NCI-H524 treated with DMSO at 0.1 percent for 48 hours (cell line): ENCODE results near the gene ZNRF1.
A peak's percentile ranks its signal among the peaks of the same experiment; 100 is the strongest.
"Not testable (repeated sequence)": the region's sequence is repeated elsewhere in the genome, so short reads cannot be mapped to it uniquely, and the experiment has no call there.

Source experiments
- DNase-seq: peaks from one replicate; lab custom pipeline; 2025; lab: John Stamatoyannopoulos, UW

Gene ZNRF1

DNA sequence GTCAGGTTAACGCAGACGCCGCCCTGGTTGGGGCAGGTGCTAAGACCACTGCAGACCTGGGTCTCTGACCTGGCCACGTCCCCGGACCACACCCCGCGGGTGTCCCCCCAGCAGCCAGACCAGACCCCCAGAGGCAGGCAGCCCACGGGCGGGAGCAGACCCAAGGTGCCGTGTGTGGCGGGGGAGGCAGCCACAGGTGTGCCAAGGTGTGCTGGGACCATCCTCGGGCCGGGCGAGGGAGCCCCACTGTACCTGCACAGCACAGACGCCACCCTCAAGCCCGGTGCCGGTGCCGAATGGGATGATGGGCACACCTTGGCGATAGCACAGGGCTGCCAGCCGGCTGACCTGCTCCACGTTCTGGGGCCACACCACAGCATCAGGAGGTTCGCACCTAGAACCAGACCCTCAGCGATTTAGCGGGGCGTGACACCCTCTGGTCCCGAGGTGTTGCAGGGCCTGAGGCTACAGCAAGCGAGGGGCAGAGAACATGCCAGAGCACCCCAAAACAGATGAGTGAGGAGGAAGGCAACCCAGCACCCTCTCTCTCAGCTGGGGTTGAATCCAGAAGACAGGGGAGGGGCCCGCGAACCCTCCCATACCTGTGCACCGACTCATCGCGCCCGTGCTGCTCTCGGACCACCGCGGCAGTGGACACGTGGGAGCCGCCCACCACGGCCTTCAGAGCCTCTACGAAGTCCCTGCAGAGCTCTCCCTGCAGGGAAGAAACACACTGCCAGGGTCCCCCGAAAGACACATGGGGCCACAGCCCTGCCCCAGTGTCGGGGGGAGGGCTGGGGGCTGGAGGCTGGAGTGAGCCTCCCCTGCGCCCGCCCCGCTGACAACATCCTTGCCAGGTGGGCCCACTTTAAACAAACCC lies 116.4 kb downstream of the ZNRF1 start:
- DNase-seq = no peak

DNA sequence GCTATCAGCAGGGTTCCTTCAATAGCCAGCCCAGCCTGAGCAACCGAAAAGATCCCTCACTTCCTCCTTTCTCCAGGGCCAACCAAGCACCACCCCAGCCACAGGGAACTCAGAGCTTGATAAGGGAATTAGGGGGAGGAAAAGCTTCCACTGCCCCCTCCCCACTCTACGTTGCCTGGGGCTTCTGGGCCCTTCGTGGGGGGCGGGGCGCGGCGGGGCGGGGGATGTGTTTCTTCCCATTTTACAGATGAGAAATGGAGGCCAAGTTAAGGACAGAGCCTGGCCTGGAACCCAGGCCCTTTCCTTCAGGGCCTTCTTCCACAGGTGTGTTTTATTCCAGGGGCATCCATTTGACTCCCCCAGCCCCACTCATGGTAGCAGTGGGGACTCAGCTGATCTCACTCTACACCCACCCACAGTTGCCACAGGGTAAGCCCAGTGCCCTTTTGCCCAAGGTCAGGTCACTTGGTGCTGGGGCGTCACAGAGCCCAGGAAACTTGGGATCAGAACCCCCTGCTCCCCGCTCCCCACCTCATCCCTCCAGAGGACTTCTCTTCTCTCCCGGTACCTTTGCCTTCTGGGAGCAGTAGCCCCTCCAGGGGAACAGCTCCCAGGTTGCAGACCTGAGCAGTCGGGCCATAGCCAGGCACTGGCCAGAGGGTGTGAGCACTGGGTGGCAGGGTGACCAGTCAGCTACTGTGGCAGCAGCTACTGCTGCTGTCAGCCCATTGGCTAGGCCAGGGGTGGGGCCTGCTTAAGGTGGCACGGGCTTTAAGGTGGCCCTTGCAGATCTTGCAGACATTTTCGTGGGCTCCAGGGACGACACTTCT lies 117.5 kb downstream of the ZNRF1 start, which contains the start of gene LDHD:
Gene LDHD (minus strand): TSS at position 700 of the 830 bp plus-strand sequence. CDS start 60 bp downstream, at position 640.
- DNase-seq = no peak

GRCh38 chr16:75116911-75117245 lies 118.1 kb downstream of the ZNRF1 start:
- DNase-seq = no peak

DNA sequence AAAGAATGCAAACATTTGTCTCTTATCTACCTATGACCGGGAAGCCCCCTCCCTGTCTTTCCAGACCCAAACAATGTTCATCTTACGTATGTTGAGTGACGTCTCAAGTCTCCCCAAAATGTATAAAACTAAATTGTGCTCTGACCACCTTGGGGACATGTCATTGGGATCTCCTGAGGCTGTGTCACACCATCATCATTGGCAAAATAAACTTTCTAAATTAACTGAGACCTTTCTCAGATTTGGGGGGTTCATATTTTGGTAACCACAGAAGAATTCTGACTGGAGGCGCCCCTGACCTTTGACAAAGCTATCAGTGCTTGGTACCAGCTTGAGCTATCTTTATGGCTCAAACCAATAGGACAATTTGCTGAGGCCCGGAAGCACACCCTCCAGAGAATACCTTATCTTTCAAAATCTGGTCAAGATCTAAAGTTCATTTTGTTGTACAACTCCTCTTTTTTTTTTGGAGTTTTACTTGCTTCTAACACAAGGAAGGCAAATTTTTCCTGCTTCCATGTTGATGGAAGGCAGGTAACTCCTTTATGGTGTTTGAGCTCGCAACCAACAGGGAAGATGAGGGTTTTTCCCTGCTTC lies 120.2 kb downstream of the ZNRF1 start:
- no peak for DNase-seq

- DNase-seq = no peak
These were observed 121.4 kb downstream of the ZNRF1 start for GRCh38 chr16:75120253-75120652.

DNA sequence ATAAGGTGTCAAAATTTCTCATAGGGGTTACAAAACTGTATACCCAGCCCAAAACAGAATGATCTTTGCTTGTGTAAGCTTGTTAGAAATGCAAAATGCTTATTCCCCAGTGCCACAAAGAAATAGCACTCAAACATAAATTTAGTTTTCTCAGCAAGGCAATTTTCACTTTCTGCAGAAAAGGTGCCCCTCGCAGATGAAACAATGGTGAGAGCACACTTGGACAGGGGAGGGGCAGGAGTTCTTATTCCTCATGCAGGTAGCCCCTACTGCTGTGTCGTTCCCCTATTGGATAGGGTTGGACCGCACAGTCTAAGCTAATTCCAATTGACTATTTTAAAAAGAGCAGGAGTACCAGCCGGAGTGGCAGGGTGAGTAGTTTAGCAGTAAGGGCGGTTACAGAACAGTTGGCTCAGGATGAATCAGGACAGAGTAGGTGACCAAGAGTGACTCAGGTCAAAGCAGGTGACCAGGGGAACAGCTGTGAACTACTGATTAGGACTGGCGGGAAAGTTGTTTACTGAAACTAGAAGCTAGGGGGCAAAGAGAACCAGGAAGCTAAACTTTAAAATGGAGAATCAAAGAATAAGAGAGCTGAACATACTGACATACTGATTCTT lies 123.2 kb downstream of the ZNRF1 start:
- DNase-seq = no peak

DNA sequence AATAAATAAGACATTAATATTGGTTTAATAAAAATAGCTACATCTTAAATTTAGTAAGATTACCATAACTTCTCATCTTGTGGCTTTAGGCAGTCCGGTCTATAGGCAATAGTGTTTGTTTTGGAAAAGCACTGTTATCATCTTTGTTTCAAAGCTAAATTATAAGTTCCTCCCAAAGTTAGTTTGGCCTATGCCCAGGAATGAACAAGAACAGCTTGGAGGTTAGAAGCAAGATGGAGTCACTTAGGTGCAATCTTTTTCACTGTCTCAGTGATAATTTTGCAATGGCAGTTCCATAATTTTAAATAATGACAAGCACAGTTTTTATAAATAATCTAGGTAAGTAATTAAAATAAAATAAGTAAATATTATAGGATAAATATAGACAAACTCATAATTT lies 123.8 kb downstream of the ZNRF1 start:
- no peak for DNase-seq

DNA sequence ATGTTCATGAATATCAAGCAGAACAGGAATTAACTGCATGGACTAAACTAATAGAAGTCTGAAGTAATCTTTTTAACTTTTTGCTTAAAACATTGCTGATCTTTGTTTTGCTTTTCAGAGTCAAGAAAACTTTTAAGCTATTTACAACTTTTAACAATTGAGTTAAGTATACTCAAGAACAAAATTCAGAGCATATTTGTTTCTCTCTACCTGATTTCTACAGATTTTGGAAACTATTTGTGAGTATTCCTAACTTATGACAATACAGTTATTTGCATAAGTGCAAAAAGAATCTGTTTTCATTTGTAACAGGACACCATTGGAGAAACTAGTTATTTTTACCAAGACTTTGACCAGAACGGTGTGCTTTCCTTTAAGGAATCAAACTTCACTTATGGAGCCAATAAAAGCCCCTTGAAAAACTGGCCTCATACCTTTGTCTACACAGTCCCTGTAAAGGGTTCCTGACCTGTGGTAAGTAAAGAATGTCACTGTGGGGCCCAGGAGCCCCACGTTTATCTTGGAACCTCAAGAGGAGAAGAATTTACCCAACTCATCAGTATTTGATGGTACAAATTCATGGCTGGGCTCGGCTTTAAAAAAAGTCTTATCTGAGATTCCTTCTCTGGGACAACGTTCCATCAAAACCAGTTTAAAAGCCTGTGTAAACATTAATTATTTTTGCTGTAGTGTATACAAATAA lies 129.0 kb downstream of the ZNRF1 start:
- DNase-seq = no peak

DNA sequence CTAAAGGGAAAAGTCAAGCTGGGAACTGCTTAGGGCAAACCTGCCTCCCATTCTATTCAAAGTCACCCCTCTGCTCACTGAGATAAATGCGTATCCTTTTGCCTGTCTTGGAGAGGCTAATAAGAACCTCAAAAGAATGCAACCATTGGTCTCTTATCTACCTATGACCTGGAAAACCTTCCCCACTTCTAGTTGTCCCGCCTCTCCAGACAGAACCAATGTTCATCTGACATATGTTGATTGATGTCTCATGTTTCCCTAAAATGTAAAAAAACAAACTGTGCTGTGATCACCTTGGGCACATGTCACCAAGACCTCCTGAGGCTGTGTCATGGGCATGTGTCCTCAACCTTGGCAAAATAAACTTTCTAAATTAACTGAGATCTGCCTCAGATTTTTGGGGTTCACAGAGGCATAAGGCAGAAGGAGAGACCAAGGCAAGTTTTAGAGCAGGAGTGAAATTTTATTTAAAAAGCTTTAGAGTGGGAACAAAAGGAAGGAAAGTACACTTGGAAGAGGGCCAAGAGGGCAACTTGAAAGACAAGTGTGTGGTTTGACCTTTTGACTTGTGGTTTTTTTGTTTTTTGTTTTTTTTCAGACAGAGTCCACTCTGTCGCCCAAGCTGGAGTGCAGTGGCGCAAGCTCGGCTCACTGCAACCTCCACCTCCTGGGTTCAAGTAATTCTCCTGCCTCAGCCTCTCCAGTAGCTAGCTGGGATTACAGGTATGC lies 130.8 kb downstream of the ZNRF1 start:
- not testable (repeated sequence) for DNase-seq

- DNase-seq = no peak
These were observed 131.4 kb downstream of the ZNRF1 start for GRCh38 chr16:75130150-75130771.

DNA sequence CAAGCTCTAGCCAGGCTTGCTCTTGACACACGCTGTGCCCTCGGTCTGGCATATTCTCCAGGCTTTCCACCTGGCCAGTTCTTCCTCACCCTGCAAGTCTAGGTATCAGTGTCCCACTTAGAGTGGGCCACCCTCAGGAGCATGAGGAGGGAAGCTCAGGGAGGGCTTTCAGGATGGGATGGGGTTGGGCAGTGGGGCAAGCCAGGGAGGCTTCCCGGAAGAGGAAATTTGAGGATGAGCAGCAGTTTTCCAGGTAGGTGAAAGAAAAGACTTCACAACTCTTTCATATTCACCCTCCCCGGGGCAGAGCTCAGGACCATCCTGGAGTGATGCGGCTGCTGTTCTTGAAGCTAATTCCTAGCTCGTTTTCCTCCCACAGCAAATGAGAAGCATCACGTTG lies 132.3 kb downstream of the ZNRF1 start:
- no peak for DNase-seq

DNA sequence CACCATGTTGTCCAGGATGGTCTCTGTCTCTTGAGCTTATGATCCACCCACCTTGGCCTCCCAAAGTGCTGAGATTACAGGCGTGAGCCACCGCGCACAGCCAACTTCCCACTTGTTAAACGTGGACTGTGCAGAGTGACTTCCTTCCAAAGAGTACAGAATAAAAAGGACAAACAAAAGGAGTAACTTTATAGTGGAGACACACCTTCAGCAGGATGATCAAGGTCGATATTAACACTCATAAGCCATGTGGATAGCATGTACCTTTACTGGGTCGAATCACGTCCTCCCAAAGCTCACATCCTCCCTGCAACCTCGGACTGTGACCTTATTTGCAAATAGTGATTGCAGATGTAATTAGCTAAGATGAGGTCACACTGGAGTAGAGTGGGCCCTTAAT lies 139.4 kb downstream of the ZNRF1 start:
- no peak for DNase-seq

- DNase-seq = no peak
These were observed 139.8 kb downstream of the ZNRF1 start for GRCh38 chr16:75138636-75139035.

DNA sequence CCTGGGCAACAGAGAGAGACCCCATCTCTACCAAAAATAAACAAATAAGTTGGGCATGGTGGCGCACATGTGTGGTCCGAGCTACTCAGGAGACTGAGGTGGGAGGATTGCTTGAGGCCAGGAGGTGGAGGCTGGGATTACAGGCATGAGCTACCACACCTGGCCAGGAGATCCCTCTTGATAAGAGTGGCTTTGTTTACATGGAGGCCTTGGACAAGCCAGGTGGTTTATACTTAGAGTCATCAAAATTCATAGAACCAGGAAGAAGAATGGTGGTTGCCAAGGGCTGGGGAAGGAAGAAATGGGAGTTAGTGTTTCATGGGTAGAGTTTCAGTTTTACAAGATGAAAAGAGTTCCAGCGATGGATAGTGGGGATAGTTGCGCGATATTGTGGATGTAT lies 140.7 kb downstream of the ZNRF1 start:
- DNase-seq = no peak

DNA sequence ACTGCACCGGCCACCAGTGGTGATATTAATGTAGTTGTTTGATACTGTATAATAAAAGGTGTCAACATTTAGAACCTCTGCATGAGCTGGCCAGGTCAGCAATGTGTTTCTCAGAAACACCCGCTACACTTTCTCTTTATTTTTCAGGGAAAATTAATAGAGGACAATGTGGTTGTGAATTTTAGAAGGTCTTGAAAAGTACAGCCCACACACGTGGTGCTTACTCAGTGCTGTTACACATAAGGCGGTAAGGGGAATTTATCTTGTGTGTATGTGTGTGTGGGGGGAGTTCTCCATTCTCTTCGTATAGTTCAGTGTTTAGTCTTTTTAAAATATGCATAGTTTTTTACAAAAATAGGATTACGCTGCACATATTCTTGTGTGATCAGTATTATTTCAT lies 145.1 kb downstream of the ZNRF1 start:
- no peak for DNase-seq

GRCh38 chr16:75147968-75148310 lies 149.1 kb downstream of the ZNRF1 start:
- no peak for DNase-seq

DNA sequence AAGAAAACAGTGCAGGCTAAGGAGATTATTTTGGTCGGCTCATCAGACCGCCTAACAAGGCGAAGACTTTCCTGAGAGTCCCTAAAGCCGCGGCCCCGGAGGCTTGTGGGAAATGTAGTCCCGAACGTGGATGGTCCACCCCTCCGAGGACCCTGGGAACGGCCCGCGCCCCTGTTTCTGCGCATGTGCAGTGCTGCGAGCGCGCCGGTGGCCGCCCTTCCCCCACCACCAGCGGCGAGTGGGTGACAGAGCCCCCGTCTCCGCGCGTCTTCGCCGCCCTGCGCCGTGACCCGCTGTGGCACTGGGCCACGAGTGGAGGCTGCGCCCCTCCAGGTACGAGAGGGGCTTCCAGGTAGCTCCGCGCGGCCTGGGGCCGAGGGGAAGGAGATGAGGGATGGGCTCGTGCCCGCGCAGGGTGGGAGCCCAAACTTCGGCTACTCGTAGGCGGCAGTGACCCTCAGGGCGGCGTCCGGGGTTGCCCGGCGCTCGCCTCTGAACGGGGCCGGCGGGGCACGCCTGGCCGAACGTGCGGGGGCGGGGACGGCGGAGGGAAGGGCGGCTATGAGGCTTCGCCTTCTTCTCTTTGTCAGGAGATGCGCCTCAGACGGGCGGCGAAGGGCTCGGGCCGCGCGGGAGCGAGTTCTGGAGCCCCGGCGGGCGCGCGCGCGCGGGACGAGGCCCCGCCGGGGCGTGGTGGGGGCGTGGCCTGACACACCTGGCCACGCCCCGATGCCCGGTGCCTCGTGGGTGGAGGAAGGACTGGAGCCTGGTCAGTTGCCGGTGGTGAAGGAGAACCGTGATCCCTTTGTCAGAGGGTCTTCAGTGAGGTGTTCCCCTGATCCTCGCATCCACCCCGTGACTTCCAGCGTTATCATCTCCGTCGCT lies 149.7 kb downstream of the ZNRF1 start, which contains the start of gene ZFP1:
Gene ZFP1 (plus strand): TSS at position 214 of the 885 bp plus-strand sequence. CDS start 4,428 bp downstream, outside the sequence.
- DNase-seq = peak; percentile 78

- DNase-seq = no peak
These were observed 153.0 kb downstream of the ZNRF1 start for GRCh38 chr16:75151798-75152197.

DNA sequence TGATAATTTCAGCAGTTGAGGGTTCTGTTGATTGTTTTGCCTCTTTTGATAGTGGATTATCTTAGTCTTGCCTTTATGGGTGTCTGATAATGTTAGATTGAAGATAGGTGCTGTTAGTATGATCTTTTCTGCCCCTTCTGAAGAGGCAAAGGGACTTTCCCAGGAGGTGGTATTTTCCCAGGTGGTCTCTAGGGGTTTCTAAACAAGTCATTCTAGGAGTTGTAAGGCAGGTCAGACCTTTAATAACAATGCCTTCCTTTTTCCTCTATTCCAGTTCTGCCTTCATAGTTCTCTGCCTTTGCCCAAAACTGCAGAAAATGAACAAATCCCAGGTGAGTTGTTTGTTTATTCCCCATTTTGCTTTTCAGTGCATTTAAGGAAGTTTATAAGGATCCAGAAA lies 153.8 kb downstream of the ZNRF1 start:
- no peak for DNase-seq
